ENCODE data around the gene APOM. TPM values are rescaled to one million over a fixed set of nuclear protein-coding genes. Genes with fewer than 3 reads are reported as not detected.

APOM gene
- total RNA-seq, 1 donor from 2014 or later: 11.2 TPM

DNA sequence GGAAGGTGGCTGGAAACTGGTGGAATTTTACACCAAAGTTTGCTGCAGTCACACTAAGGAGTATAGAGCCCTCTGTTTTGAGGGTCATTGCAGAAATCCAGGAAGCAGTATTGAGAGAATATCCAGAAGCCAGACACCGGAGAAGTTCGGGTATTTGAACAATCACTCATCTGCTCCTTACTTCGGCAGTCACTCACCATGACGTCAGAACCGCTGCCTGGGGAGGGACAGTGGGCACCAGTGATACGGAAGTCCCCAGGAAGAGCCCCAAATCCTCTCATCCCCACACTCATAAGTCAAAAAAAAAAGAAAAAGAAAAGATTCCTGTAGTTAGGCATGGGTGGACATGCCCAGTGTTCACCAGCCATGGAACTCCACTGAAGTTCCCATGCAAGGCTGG, 21.2 kb downstream of the APOM start:
- H3K9me3 Mint-ChIP-seq: no peaks in the 10 kb centered on the region
- no peak overlapping the region for H3K27ac Mint-ChIP-seq
- DNase-seq (ENCODE audit: extremely low spot score, unreplicated experiment): no peak
- TF ChIP-seq, protein P1, sequence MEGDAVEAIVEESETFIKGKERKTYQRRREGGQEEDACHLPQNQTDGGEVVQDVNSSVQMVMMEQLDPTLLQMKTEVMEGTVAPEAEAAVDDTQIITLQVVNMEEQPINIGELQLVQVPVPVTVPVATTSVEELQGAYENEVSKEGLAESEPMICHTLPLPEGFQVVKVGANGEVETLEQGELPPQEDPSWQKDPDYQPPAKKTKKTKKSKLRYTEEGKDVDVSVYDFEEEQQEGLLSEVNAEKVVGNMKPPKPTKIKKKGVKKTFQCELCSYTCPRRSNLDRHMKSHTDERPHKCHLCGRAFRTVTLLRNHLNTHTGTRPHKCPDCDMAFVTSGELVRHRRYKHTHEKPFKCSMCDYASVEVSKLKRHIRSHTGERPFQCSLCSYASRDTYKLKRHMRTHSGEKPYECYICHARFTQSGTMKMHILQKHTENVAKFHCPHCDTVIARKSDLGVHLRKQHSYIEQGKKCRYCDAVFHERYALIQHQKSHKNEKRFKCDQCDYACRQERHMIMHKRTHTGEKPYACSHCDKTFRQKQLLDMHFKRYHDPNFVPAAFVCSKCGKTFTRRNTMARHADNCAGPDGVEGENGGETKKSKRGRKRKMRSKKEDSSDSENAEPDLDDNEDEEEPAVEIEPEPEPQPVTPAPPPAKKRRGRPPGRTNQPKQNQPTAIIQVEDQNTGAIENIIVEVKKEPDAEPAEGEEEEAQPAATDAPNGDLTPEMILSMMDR (conservative IDR thresholded peaks at IDR 0.05): no peak
- H3K4me3 Mint-ChIP-seq: no peak overlapping the region
- peaks cover 13% of the 10 kb centered on the region for H3K4me1 Mint-ChIP-seq (ENCODE audit: unreplicated experiment)
- H3K36me3 Mint-ChIP-seq: peaks cover 3% of the 10 kb centered on the region
- no peaks in the 10 kb centered on the region for H3K27me3 Mint-ChIP-seq

- Mint-ChIP-seq H3K9me3 (no peaks in the 10 kb centered on the region), H3K4me1 (ENCODE audit: unreplicated experiment) (peaks cover 13% of the 10 kb centered on the region), H3K27me3 (no peaks in the 10 kb centered on the region), H3K27ac (no peak overlapping the region), H3K36me3 (no peaks in the 10 kb centered on the region), H3K4me3 (no peak overlapping the region)
- DNase-seq (ENCODE audit: extremely low spot score, unreplicated experiment): no peak
- TF ChIP-seq, protein P1 (conservative IDR thresholded peaks at IDR 0.05): no peak
These were observed 22.3 kb downstream of the APOM start for GRCh38 chr6:31677955-31678354.

DNA sequence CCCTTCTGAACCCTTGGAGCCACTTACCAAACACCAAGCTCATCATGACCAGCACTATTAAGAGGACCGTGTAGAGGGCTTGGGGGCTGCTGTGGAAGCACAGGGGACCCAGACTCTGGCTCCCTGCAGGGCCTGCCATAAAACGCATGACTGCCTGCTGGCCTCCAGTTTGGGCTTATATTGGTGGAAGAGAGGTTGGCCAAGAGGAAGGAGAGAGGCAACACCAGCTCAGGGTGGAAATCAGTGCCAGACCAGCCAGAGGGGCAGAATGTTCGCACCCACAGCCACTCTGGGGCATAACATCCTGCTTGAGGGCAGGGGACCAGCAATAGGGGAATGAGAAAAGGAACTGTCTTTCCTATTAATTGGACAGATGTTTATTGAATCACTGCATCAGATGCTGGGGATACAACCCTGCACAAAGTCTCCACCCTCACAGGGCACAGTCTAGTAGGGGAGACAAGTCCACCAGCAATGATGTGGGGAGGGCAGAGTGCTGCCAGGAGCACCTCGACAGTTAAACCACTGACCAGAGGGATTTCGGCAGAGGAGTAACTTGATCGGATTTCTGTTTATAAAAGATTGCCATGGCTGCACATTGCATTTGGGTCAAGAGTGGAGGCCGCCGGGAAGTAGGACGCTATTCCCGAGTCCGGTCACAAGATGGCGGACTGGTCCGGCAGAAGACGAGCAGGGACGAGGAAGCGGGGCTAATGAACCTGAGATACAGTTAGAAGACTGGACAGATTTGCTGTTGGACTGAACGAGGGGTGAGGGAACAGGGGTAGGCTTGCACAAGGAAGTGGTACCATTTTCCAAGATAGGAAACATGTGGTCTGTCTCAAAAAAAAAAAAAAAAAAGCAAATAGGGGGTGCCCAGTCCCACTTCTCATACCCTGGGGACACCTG, 24.8 kb downstream of the APOM start, which contains the start of gene LY6G5C:
Gene LY6G5C, minus strand, starts transcription at position 842 of the 909 bp plus-strand sequence. Its CDS starts 694 bp downstream, at position 148.
- TF ChIP-seq, protein P1 (conservative IDR thresholded peaks at IDR 0.05): peak; percentile 82
- peaks cover 20% of the 10 kb centered on the region for H3K4me1 Mint-ChIP-seq (ENCODE audit: unreplicated experiment)
- no peaks in the 10 kb centered on the region for H3K9me3 Mint-ChIP-seq
- H3K27me3 Mint-ChIP-seq: no peaks in the 10 kb centered on the region
- H3K27ac Mint-ChIP-seq: peak within 1 kb of the TSS; percentile 77
- H3K36me3 Mint-ChIP-seq: no peaks in the 10 kb centered on the region
- H3K4me3 Mint-ChIP-seq: peak within 1 kb of the TSS; percentile 87
- peak; percentile 85 for DNase-seq (ENCODE audit: extremely low spot score, unreplicated experiment)

- peak overlapping the region; percentile 87 for H3K4me3 Mint-ChIP-seq
- TF ChIP-seq, protein P1 (conservative IDR thresholded peaks at IDR 0.05): peak; percentile 18
- H3K27me3 Mint-ChIP-seq: no peaks in the 10 kb centered on the region
- peaks cover 2% of the 10 kb centered on the region for H3K36me3 Mint-ChIP-seq
- peak overlapping the region; percentile 77 for H3K27ac Mint-ChIP-seq
- no peaks in the 10 kb centered on the region for H3K9me3 Mint-ChIP-seq
- H3K4me1 Mint-ChIP-seq (ENCODE audit: unreplicated experiment): peaks cover 20% of the 10 kb centered on the region
- no peak for DNase-seq (ENCODE audit: extremely low spot score, unreplicated experiment)
These were observed 25.5 kb downstream of the APOM start for GRCh38 chr6:31681135-31681671.

- no peaks in the 10 kb centered on the region for H3K9me3 Mint-ChIP-seq
- no peaks in the 10 kb centered on the region for H3K27me3 Mint-ChIP-seq
- TF ChIP-seq, protein P1 (conservative IDR thresholded peaks at IDR 0.05): no peak
- no peak for DNase-seq (ENCODE audit: extremely low spot score, unreplicated experiment)
- peaks cover 20% of the 10 kb centered on the region for H3K4me1 Mint-ChIP-seq (ENCODE audit: unreplicated experiment)
- peaks cover 5% of the 10 kb centered on the region for H3K36me3 Mint-ChIP-seq
- H3K4me3 Mint-ChIP-seq: peak overlapping the region; percentile 87
- H3K27ac Mint-ChIP-seq: peak overlapping the region; percentile 95
These were observed 27.9 kb downstream of the APOM start for GRCh38 chr6:31683591-31683990.
